AG09319 (cell line): ENCODE results near the gene POLR2H.
A peak's percentile ranks its signal among the peaks of the same experiment; 100 is the strongest.

Experiments used
- DNase-seq: peaks from one replicate; pipeline ENCODE4 v3.0.0-alpha.2; 2010; ENCODE audit warnings: low read depth; ENCODE audit errors: extremely low read depth
- TF ChIP-seq, protein P1 (sequence below): IDR thresholded peaks from 2 replicates; pipeline ENCODE4 v1.5.1; 2011; ENCODE audit warnings: low read depth, mild to moderate bottlenecking, inconsistent platforms, low read length, moderate library complexity

Gene POLR2H

DNA sequence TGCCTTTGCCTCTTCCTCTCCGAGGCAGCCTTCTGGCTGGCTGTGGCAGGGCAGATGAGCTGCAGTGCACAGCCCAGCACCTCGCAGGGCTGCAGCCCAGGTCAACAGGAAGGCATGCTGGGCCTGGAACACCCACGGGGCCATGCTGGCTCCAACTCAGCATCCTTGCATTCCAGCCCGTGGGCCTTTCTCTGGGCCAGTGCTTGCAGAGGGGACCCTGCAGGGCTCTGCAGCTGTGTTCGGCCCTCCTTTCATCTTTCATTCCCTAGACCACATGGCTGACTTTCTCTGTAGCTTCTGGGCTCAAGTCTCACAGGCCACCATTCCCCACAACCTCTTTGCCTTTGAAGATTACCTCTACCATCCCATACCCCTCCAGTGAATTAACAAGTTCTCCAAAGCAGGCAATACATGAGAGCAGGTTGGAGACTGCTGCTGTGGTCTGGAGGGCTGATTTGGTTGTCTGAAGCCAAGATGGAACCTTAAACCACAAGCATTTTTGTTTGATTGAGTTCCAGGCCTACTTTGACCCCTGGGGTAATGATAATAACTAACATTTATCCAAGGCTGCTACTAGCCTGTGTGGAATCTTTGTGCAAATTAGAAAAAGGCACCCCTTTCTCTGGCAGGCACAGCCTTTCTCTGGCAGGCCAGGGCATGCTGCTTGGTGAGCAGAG lies 18.2 kb upstream of the POLR2H start:
- DNase-seq: no peak
- TF ChIP-seq, protein P1, sequence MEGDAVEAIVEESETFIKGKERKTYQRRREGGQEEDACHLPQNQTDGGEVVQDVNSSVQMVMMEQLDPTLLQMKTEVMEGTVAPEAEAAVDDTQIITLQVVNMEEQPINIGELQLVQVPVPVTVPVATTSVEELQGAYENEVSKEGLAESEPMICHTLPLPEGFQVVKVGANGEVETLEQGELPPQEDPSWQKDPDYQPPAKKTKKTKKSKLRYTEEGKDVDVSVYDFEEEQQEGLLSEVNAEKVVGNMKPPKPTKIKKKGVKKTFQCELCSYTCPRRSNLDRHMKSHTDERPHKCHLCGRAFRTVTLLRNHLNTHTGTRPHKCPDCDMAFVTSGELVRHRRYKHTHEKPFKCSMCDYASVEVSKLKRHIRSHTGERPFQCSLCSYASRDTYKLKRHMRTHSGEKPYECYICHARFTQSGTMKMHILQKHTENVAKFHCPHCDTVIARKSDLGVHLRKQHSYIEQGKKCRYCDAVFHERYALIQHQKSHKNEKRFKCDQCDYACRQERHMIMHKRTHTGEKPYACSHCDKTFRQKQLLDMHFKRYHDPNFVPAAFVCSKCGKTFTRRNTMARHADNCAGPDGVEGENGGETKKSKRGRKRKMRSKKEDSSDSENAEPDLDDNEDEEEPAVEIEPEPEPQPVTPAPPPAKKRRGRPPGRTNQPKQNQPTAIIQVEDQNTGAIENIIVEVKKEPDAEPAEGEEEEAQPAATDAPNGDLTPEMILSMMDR: no peak

DNA sequence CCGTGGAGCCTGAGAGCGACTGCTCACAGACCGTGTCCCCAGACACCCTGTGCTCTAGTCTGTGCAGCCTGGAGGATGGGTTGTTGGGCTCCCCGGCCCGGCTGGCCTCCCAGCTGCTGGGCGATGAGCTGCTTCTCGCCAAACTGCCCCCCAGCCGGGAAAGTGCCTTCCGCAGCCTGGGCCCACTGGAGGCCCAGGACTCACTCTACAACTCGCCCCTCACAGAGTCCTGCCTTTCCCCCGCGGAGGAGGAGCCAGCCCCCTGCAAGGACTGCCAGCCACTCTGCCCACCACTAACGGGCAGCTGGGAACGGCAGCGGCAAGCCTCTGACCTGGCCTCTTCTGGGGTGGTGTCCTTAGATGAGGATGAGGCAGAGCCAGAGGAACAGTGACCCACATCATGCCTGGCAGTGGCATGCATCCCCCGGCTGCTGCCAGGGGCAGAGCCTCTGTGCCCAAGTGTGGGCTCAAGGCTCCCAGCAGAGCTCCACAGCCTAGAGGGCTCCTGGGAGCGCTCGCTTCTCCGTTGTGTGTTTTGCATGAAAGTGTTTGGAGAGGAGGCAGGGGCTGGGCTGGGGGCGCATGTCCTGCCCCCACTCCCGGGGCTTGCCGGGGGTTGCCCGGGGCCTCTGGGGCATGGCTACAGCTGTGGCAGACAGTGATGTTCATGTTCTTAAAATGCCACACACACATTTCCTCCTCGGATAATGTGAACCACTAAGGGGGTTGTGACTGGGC lies 16.8 kb upstream of the POLR2H start:
- no peak for DNase-seq
- TF ChIP-seq, protein P1: no peak

- no peak for DNase-seq
- TF ChIP-seq, protein P1: peak; percentile 51
Observed at GRCh38 chr3:184345317-184346144, 16.0 kb upstream of the POLR2H start.

DNA sequence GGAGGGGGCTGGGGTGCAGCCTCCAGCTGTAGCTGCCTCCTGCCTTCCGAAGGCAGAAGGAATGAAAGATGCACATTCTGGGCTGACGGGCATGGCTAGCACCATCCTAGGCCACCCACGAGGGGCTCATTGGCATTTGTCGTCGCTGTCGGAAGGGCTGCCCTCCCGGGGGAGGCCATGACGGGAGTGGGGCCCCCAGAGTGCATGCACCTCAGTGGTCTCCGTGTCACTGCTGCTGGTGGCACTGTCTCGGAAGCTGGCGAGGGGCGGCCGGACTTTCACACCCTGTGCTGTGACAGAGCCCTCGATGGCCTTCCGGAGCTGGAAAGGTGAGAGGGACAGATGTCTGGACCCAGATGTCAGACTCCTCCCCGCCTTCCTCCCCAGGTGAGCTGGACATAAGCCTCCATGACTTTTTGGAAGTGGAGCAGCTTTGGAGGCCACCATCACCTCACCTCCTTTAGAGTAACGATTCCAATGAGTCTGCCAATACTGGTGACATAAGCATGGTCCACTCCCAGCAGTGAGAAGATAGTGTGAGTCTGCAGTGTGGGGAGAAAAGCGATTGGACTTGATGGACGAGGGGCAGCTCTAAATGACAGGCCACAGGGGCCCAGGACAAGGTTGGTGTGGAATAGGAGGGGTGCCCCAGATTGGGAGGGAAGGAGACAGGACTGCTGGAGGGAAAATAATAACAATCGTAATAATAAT lies 14.9 kb upstream of the POLR2H start:
- DNase-seq: no peak
- TF ChIP-seq, protein P1: no peak

GRCh38 chr3:184347321-184348056 lies 14.0 kb upstream of the POLR2H start:
- DNase-seq: no peak

DNA sequence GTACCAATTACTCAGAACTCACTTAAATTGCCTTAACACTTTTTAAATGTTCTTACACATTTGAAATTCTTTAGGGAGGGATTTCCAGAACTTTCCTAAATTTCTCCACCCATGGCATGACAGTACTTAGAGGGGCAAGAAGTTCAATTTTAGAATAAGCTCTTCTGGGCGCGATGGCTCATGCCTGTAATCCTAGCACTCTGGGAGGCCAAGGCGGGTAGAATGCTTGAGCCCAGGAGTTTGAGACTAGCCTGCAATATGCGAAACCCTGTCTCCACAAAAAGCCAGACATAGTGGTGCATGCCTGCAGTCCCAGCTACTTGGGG lies 13.5 kb upstream of the POLR2H start:
- TF ChIP-seq, protein P1: no peak

More at GRCh38 chr3:184347321-184348056, 14.0 kb upstream of the POLR2H start:
- TF ChIP-seq, protein P1: no peak

More for the DNA sequence above, 13.5 kb upstream of the POLR2H start:
- DNase-seq: no peak
